ENCODE results near the gene SV2B.
A peak's percentile ranks its signal among the peaks of the same experiment; 100 is the strongest.

The SV2B gene

DNA sequence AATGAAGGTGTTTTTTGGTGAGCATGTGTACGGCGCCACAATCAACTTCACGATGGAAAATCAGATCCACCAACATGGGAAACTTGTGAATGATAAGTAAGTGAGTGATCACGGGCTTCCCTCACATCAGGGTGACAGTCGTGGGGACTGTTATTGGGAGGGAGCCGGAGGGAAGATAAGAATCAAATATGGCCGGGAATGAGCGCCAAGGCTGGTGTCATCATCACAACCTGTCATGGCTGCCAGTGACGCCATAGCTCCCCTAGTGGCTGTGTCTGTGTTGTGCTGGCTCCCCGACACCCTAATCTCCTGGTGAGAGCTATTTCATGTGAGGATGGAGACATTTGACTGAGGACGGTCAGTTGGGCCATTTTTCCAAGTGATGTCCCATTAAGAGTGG is 168.5 kb downstream of the SV2B start:
- Mint-ChIP-seq H3K27ac (no peak overlapping the region), H3K27me3 (peaks cover 13% of the 10 kb centered on the region), H3K9me3 (no peaks in the 10 kb centered on the region), H3K36me3 (no peaks in the 10 kb centered on the region), H3K4me3 (no peak overlapping the region), H3K4me1 (peaks cover 14% of the 10 kb centered on the region)
- no peak for ATAC-seq

GRCh38 chr15:91270747-91271146 is 170.7 kb downstream of the SV2B start:
- H3K36me3 Mint-ChIP-seq, result no peaks in the 10 kb centered on the region
- H3K4me1 Mint-ChIP-seq, result peaks cover 5% of the 10 kb centered on the region
- H3K27me3 Mint-ChIP-seq, result peaks cover 14% of the 10 kb centered on the region
- H3K27ac Mint-ChIP-seq, result no peak overlapping the region
- H3K9me3 Mint-ChIP-seq, result no peaks in the 10 kb centered on the region
- no peak overlapping the region for H3K4me3 Mint-ChIP-seq
- no peak for ATAC-seq

DNA sequence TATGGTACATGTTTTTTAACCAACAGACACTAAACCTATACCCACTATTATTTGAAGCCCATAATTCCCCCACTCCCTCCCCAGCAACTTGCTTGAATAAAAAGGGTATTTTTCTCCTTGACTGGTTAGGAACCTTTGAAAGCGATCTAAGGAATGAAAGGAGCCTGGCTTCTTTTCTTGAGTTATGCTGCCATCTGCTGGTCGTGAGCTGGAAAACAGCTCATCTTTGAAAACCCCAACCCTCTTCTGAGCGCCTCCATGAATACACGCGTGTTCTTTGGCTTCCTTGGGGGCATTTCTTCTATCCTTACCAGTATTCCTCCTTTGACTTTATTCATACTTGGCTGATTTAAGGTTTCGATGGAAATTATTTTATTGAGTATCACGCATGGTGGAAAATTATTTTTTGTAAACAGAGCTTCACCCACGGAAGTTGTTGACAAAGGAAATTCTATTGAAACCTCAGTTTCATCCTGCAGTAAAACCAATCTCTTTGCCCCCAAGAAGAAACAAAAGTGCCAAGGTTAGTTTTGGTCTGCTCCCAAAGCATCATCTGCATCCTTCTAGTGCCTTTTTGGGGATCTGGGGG is 171.6 kb downstream of the SV2B start:
- H3K36me3 Mint-ChIP-seq, result no peaks in the 10 kb centered on the region
- H3K4me1 Mint-ChIP-seq, result peaks cover 5% of the 10 kb centered on the region
- H3K9me3 Mint-ChIP-seq, result peaks cover 5% of the 10 kb centered on the region
- H3K27ac Mint-ChIP-seq, result no peak overlapping the region
- peaks cover 23% of the 10 kb centered on the region for H3K27me3 Mint-ChIP-seq
- H3K4me3 Mint-ChIP-seq, result no peak overlapping the region
- no peak for ATAC-seq

DNA sequence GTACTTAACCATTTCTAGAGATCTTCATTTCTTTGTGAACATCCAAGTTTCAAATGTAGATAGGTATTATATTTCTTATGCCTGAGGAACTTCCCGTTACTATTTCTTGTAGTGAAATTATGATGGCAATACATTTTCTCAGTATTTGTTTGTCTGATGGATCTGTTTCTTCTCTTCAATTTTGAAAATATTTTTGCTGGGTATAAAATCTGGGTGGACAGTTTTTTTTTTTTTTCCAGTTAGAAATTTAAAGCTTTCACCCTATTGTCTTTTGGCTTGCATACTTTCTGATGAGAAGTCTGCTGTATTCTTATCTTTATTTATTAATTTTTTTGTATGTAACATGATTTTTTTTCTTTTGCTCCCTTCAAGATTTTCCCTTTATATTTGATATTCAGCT is 175.8 kb downstream of the SV2B start:
- peaks cover 15% of the 10 kb centered on the region for H3K27me3 Mint-ChIP-seq
- peaks cover 5% of the 10 kb centered on the region for H3K4me1 Mint-ChIP-seq
- peaks cover 8% of the 10 kb centered on the region for H3K9me3 Mint-ChIP-seq

DNA sequence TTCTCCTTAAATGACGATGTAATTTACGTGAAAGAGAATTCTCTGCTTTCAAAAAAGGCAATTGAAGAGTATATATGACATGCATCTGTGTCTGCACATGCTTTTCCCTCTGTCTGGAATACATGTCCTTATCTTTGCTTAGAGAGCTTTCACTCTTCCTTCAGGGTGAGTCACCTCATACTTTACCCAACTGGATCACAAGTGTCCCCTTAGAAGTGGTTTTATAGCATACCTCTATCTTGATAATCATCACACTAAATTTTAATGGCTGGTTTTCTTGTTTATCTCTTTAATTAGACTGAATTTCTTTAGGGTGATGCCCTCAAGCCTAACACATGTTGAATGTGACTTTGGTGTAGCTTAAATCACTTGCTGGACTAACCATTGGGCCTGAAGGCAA is 178.9 kb downstream of the SV2B start:
- Mint-ChIP-seq H3K27ac (no peak overlapping the region), H3K27me3 (peaks cover 20% of the 10 kb centered on the region), H3K4me3 (no peak overlapping the region), H3K9me3 (peaks cover 8% of the 10 kb centered on the region), H3K36me3 (no peaks in the 10 kb centered on the region), H3K4me1 (no peaks in the 10 kb centered on the region)
- ATAC-seq, result no peak

More for the DNA sequence above, 175.8 kb downstream of the SV2B start:
- H3K27ac Mint-ChIP-seq, result no peak overlapping the region
- no peak overlapping the region for H3K4me3 Mint-ChIP-seq
- ATAC-seq, result no peak
- H3K36me3 Mint-ChIP-seq, result no peaks in the 10 kb centered on the region

DNA sequence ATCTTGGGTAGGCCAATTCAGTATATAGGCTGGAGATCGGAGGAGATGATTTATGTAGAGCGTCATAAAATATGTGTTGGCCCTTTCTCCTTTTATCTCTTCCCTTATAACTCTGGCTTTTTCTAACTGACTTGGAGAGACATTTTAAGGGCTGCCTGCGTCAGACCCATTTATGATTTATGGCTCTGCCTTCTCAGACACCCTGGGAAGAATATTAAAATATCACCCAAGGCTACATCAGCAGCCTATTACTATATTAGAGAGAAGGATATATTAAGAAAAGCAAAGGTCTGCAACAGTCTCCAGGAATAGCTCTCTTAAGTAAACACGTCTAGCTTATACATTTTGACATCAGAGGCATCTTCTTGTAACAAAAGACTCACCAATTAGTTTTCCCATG is 179.4 kb downstream of the SV2B start:
- Mint-ChIP-seq H3K4me1 (no peaks in the 10 kb centered on the region), H3K9me3 (peaks cover 8% of the 10 kb centered on the region), H3K27me3 (peaks cover 20% of the 10 kb centered on the region), H3K36me3 (no peaks in the 10 kb centered on the region), H3K27ac (no peak overlapping the region), H3K4me3 (no peak overlapping the region)
- ATAC-seq, result no peak

GRCh38 chr15:91281947-91282346 is 181.9 kb downstream of the SV2B start:
- Mint-ChIP-seq H3K36me3 (no peaks in the 10 kb centered on the region), H3K9me3 (peaks cover 1% of the 10 kb centered on the region), H3K27ac (no peak overlapping the region), H3K4me3 (no peak overlapping the region), H3K27me3 (peaks cover 9% of the 10 kb centered on the region), H3K4me1 (no peaks in the 10 kb centered on the region)
- ATAC-seq, result no peak

DNA sequence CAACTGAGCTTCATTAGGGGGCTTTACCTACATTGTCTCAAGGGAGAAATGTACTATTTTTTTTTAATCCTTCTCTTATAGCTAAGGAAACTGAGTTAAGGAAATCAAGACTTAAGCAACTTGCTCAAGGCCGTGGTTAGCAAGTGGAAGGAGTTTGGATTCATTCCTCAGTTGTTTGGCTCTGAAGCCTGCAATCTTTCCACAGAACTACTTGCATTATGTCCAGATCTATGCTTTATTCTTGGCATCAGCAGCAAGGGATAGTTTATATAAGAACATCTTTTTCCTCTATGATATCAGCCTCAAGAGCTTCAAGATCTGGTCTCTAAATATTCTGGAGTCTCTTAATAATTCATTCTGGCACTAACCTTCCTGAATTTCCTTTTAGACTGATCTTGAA is 182.4 kb downstream of the SV2B start:
- Mint-ChIP-seq H3K9me3 (no peaks in the 10 kb centered on the region), H3K4me3 (no peak overlapping the region), H3K4me1 (no peaks in the 10 kb centered on the region), H3K36me3 (no peaks in the 10 kb centered on the region), H3K27me3 (peaks cover 9% of the 10 kb centered on the region), H3K27ac (no peak overlapping the region)
- ATAC-seq, result no peak

DNA sequence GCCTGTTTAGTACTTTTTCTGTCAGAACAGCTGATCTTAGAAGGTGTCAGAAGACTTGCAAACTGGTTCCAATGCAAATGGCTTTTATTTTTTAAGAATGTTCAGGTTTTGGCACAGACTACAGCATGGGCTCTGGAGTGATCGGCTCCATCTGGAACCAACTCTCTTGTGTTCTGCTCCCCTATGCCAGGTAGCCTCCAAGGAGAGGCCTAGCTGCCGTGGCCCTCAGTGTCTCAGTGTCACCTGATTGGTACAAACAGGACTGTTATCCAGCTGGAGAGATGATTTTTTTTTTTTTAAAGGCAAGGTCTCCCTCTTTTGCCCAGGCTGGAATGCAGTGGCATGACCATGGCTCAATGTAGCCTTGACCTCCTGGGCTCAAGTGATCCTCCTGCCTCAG is 183.1 kb downstream of the SV2B start:
- Mint-ChIP-seq H3K4me3 (no peak overlapping the region), H3K4me1 (no peaks in the 10 kb centered on the region), H3K27me3 (peaks cover 9% of the 10 kb centered on the region), H3K36me3 (no peaks in the 10 kb centered on the region), H3K27ac (no peak overlapping the region), H3K9me3 (no peaks in the 10 kb centered on the region)
- no peak for ATAC-seq

- Mint-ChIP-seq H3K4me3 (no peak overlapping the region), H3K36me3 (no peaks in the 10 kb centered on the region), H3K4me1 (no peaks in the 10 kb centered on the region), H3K27ac (no peak overlapping the region), H3K9me3 (no peaks in the 10 kb centered on the region), H3K27me3 (peaks cover 9% of the 10 kb centered on the region)
- no peak for ATAC-seq
Measured at GRCh38 chr15:91284758-91285466, 184.9 kb downstream of the SV2B start.

DNA sequence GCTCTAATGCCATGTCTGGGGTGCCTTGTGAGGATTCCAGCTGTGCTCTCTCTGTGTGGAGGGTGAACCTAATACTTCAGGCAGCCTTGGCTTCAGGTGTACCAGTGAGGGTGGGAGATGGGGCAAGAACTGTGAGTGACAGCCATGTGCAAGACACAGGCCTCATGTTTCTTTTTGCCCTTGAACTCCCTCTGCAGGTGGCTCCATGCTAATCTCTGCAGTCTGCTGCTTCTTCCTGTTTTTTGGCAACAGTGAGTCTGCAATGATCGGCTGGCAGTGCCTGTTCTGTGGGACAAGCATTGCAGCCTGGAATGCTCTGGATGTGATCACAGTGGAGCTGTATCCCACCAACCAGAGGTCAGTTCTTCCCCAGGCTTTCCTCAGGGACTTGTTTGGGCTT is 189.3 kb downstream of the SV2B start:
- Mint-ChIP-seq H3K27ac (no peak overlapping the region), H3K36me3 (no peaks in the 10 kb centered on the region)
- no peak for ATAC-seq

GRCh38 chr15:91290553-91290952 is 190.5 kb downstream of the SV2B start:
- no peak overlapping the region for H3K4me3 Mint-ChIP-seq
- no peaks in the 10 kb centered on the region for H3K9me3 Mint-ChIP-seq
- no peaks in the 10 kb centered on the region for H3K36me3 Mint-ChIP-seq
- no peaks in the 10 kb centered on the region for H3K4me1 Mint-ChIP-seq
- no peak for ATAC-seq
- no peaks in the 10 kb centered on the region for H3K27me3 Mint-ChIP-seq
- H3K27ac Mint-ChIP-seq, result no peak overlapping the region

More for the DNA sequence above, 189.3 kb downstream of the SV2B start:
- Mint-ChIP-seq H3K4me1 (no peaks in the 10 kb centered on the region), H3K4me3 (no peak overlapping the region), H3K27me3 (no peaks in the 10 kb centered on the region), H3K9me3 (no peaks in the 10 kb centered on the region)

- Mint-ChIP-seq H3K9me3 (peaks cover under 1% of the 10 kb centered on the region), H3K27ac (no peak overlapping the region), H3K36me3 (no peaks in the 10 kb centered on the region), H3K4me1 (no peaks in the 10 kb centered on the region), H3K27me3 (peaks cover 4% of the 10 kb centered on the region), H3K4me3 (no peak overlapping the region)
- ATAC-seq, result peak; percentile 55
Measured at GRCh38 chr15:91291673-91292072, 191.6 kb downstream of the SV2B start.

DNA sequence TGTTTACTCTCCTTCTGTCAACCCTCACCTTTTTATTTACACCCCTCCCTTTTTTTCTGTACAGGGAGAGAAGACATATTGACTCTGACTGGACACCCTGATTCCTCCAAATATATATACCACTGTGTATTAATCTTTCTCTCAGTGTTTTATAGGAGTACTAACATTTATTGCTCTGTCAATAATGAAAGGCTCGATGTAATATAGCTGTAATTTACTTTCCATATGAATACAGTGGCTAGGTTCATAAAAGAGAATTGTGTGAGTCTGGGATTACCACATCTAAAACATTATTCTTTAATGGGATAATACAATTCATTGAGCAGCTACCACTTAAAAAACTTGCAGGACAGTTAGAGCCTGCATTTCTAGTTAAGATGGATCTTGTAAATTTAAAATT is 194.3 kb downstream of the SV2B start:
- Mint-ChIP-seq H3K4me3 (no peak overlapping the region), H3K27ac (no peak overlapping the region), H3K9me3 (peaks cover 4% of the 10 kb centered on the region), H3K27me3 (peaks cover 25% of the 10 kb centered on the region), H3K36me3 (no peaks in the 10 kb centered on the region), H3K4me1 (no peaks in the 10 kb centered on the region)
- ATAC-seq, result no peak

GRCh38 chr15:91294795-91295194 is 194.7 kb downstream of the SV2B start:
- H3K4me3 Mint-ChIP-seq, result no peak overlapping the region
- peaks cover 26% of the 10 kb centered on the region for H3K27me3 Mint-ChIP-seq
- H3K4me1 Mint-ChIP-seq, result no peaks in the 10 kb centered on the region
- no peak for ATAC-seq
- H3K36me3 Mint-ChIP-seq, result no peaks in the 10 kb centered on the region
- no peak overlapping the region for H3K27ac Mint-ChIP-seq
- peaks cover 4% of the 10 kb centered on the region for H3K9me3 Mint-ChIP-seq

- Mint-ChIP-seq H3K27me3 (peaks cover 51% of the 10 kb centered on the region), H3K9me3 (peaks cover 4% of the 10 kb centered on the region), H3K27ac (no peak overlapping the region), H3K4me1 (no peaks in the 10 kb centered on the region), H3K36me3 (no peaks in the 10 kb centered on the region), H3K4me3 (no peak overlapping the region)
- no peak for ATAC-seq
Measured at GRCh38 chr15:91298101-91298500, 198.0 kb downstream of the SV2B start.

Data from stimulated activated memory B cell treated with anti-CD40 and anti-IgM and Interleukin-4, amounts not matched to agents 10 μg/mL and 1 μg/mL and 100 μg/mL, for 72 hours (primary cell).